ENCODE data around the gene UBE2Z. TPM values are rescaled to one million over a fixed set of nuclear protein-coding genes. Genes with fewer than 3 reads are reported as not detected.
A peak's percentile ranks its signal among the peaks of the same experiment; 100 is the strongest.

Gene UBE2Z
- total and polyA plus RNA-seq, 2 of the 4 experiments (the other 2 are of a cell fraction) = 68.5 to 126 TPM

DNA sequence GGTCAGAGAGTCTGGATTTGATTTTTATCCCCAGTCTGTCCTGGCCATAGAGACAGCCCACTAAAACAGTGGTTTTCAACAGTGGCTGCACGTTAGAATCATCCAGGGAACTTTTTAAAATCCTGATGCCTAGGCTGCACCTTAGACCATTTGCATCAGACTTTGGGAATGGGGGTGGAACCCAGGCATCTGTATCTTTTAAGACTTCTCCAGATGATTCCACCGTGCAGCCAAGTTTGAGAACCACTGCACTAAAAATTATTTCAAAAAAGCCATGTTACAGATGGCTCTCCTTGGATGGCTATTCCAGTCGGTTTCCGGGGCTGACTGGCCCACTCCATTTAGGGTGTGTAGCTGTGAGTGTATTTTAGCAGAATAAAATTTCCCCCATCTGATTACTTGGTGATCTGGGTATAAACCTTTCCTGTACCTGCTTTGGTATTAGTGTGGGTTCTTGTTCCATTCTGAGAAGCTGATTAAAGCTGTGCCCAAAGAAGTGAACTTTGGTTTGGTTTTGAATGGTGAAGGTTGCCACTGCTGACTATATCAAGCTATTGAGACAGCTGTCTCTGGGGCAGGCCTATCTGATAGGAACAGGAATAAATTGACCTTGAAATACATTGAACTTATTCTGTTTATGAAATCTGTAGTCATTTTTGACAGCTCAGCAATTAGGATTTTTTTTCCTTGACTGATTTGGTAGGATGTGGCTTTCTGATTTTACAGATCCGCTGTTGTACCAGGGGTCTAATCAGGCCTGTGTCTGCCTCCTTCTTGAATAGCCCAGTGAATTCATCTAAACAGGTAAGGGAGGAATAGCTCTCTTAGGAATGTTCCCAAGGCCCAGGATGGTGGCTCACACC is 14.3 kb upstream of the UBE2Z start:
- no peak overlapping the region for H2BK20ac ChIP-seq (ENCODE audit: low read depth, low read length)
- POLR2A ChIA-PET (ENCODE audit: unreplicated experiment) = no interaction called here
- CTCF ChIA-PET = no interaction called here
- H3K27me3 ChIP-seq (ENCODE audit: control insufficient read depth, insufficient read depth, low read length) = no peaks in the 10 kb centered on the region
- no peaks in the 10 kb centered on the region for H3K9me3 ChIP-seq (ENCODE audit: control insufficient read depth, insufficient read depth, low read length)
- no peak overlapping the region for H2BK5ac ChIP-seq (ENCODE audit: low read depth, low read length, poor library complexity, severe bottlenecking)
- peak overlapping the region; percentile 91 for H3K4me2 ChIP-seq (ENCODE audit: low read depth, low read length)
- peak overlapping the region; percentile 95 for H2AK5ac ChIP-seq (ENCODE audit: low read depth, low read length)
- H4K91ac ChIP-seq (ENCODE audit: insufficient read depth, low read depth, low read length) = no peak overlapping the region
- H3K36me3 ChIP-seq (ENCODE audit: control insufficient read depth, insufficient read depth, low read length) = peaks cover 16% of the 10 kb centered on the region
- peak overlapping the region; percentile 52; the same call in 1 of the 2 replicates for H3K14ac ChIP-seq (replicated peaks; ENCODE audit: low read depth, low read length)
- H4K5ac ChIP-seq (ENCODE audit: low read depth, low read length) = no peak overlapping the region
- no peak for ATAC-seq (ENCODE audit: low read depth)
- DNase-seq = no peak
- no peak overlapping the region for H2AFZ ChIP-seq (replicated peaks; ENCODE audit: low read length, poor library complexity)
- H3K27ac ChIP-seq (ENCODE audit: insufficient read depth, low read length) = no peak overlapping the region
- H4K20me1 ChIP-seq (ENCODE audit: insufficient read depth, low read length) = no peaks in the 10 kb centered on the region
- dilution Hi-C loops (cut with HindIII; ENCODE audit: low sequenced_read_pairs, unreplicated experiment) (no loop called here), intact Hi-C loops (cut with micrococcal nuclease) (no loop called here), in situ Hi-C loops (cut with MboI; ENCODE audit: low sequenced_read_pairs) (no loop called here)
- H3K9ac ChIP-seq (ENCODE audit: low read depth, low read length) = peak overlapping the region; percentile 48; the same call in 1 of the 2 replicates
- H2BK120ac ChIP-seq (ENCODE audit: low read depth, low read length) = no peak overlapping the region
- H3K9me1 ChIP-seq (ENCODE audit: insufficient read depth, low read length) = peaks cover 4% of the 10 kb centered on the region; the same call in 1 of the 2 replicates
- H3K56ac ChIP-seq (ENCODE audit: extremely low read depth, insufficient read depth, low read length) = 0 out of 2 replicates have a peak overlapping the region, but pooled peaks have one; percentile 46
- TF ChIP-seq MAFK (IDR thresholded peaks at IDR 0.05; ENCODE audit: low read depth, low read length) = peak; percentile 67
- TF ChIP-seq CEBPB (IDR thresholded peaks at IDR 0.05; ENCODE audit: low read depth, low read length) = no peak
- TF ChIP-seq NFE2L2 (IDR thresholded peaks at IDR 0.05; ENCODE audit: low read depth, low read length) = no peak
- TF ChIP-seq, protein P1, sequence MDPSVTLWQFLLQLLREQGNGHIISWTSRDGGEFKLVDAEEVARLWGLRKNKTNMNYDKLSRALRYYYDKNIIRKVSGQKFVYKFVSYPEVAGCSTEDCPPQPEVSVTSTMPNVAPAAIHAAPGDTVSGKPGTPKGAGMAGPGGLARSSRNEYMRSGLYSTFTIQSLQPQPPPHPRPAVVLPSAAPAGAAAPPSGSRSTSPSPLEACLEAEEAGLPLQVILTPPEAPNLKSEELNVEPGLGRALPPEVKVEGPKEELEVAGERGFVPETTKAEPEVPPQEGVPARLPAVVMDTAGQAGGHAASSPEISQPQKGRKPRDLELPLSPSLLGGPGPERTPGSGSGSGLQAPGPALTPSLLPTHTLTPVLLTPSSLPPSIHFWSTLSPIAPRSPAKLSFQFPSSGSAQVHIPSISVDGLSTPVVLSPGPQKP (IDR thresholded peaks at IDR 0.05; ENCODE audit: borderline replicate concordance, low read depth, low read length) = no peak
- H3K23ac ChIP-seq (ENCODE audit: low read depth, low read length) = peak overlapping the region; percentile 75; the same call in 1 of the 2 replicates
- no peak overlapping the region for H3K18ac ChIP-seq (ENCODE audit: low read depth, low read length)
- H3K79me1 ChIP-seq (ENCODE audit: low read depth in 1 of 2, low read length in 2 of 2) = peaks cover 18 to 26% of the 10 kb centered on the region in 2 experiments; a peak in 3 of 4 replicates
- WGBS, 2 experiments (ENCODE audit: extremely low coverage in 2 of 2, insufficient read length in 1 of 2) = 43% methylated on average over 1 of the region's 5 CpGs; no CpG with 5 or more reads in 1 of the 2 experiments
- BruUV-seq (replicated peaks) = no TSS peak
- peak overlapping the region; percentile 100 for H2AK9ac ChIP-seq (replicated peaks; ENCODE audit: low read depth, low read length, poor library complexity)
- H4K8ac ChIP-seq (ENCODE audit: low read depth in 2 of 2, low read length in 2 of 2) = peak overlapping the region in 1 of 2 experiments; percentile 66; a peak in 1 of 4 replicates
- H2BK15ac ChIP-seq (ENCODE audit: low read depth, low read length) = no peak overlapping the region
- peak overlapping the region; percentile 57 for H3K4ac ChIP-seq (ENCODE audit: low read depth, low read length)
- H3K4me3 ChIP-seq (ENCODE audit: insufficient read depth, low read depth, low read length) = peak overlapping the region; percentile 59; the same call in 1 of the 2 replicates
- H3K4me1 ChIP-seq (ENCODE audit: control insufficient read depth, insufficient read depth, low read length) = peaks cover 1% of the 10 kb centered on the region; the same call in 1 of the 2 replicates

All from IMR-90 (cell line).